Embryonic facial prominence (tissue), 1 donor: ENCODE measurements around the gene KRT37.
"Not testable (repeated sequence)": the region's sequence is repeated elsewhere in the genome, so short reads cannot be mapped to it uniquely, and the experiment has no call there.

Source experiments
- DNase-seq: peaks from one replicate; pipeline ENCODE4 v3.0.0-alpha.2; 2016; ENCODE audit errors: extremely low spot score

The KRT37 gene

DNA sequence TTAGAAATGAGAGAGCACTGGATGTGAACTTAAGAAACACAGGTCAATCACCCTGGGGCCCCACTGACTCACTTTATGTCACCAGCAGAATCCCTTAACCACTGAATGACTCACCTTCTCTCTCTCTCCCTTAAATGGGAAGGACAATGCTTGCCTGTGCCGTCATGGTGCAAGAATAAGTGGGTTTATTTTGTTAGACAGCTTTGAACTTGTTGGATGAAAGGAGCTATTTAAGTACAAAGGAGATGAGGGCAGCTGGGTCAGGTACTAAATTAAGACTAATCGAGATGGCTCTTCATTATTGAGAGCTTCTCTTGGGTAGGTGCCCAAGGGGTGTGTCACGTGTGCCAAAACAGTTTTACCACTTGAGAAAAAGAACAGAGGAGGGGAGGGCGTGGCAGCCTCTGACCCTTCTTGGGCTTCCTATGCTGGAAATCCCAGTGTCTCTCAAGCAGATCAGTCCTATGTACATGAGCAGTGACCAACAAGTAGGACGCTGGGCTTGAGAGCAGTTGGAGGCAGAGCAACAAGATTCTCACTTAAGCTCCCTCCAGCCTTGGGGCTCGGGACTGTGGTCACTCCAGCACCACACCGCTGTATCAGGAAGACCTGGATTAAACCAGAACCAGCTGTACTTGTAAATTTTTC is 20.2 kb downstream of the KRT37 start:
- DNase-seq: no peak

DNA sequence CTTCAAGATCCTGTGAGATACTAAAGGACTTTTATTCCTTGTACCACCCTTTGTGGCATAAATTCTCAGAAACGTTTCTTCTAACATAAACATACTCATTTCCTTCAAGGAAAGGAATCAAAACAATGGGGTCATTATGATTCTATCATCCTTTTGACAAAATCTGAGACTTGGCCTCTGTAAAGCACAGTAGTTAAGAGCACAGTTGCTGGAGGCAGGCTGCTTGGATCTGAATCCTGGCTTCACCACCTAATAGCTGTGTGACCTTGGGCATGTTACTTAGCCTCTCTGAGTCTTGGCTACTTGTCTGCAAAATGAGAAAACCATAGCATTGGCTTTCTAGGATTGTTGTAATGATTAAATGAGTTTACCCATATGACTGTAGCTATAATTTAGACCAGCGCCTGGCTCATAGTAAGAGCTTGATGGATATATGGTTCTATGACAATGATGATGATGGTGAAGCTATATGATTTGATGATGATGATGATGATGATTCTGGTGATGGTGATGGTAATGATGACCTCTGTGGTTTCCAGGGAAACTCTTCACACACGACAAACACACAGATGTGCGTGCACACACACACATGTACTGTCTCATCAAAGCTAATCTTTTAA is 20.9 kb downstream of the KRT37 start:
- DNase-seq: no peak

DNA sequence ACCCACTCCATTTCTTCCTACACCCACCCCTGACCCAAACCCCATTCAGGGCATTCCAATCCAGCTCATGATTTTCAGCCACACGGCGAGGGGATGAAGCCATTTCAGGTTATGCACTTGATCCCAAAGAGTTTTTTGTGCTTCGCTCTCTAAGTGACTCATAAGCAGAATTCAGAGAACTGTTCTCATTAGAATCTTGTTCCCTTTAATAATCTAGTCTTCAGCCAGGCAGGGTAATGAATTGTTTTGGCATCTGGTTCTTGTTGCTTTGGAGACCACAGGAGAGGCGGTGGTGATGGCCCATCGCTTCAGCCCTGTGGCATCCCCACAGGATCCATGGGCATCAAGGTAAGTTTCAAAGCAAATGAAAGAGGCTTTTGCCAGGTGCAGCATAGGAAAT is 22.2 kb downstream of the KRT37 start:
- DNase-seq: no peak

DNA sequence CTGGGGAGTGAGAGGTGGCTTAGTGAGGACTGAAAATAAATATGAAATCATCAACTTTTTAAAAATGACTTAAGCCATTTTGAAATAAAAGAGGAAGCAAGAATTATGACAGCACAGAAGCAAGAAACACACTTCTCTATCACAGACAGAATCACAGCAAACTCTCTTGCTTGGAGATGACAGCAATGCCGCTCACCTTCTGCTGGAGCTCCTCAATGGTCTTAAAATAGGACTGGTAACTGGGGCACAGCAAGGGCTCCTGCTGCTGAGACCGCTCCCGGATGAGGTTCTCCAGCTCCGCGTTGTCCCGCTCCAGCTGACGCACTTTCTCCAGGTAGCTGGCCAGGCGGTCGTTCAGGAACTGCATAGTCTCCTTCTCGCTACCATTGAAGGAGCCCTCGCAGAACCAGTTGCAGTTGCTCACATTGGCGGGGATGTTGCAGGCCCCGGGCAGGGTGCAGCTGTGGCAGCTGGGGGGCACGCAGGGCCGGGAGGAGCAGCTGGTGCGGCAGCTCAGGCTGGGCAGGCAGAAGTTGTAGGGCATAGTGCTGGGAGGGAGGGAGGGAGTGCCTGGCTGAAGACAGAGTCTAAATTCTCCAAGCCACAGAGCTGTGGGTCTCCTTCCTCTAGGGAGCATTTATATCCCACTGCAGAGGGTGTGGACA is 27.3 kb downstream of the KRT37 start, which contains the start of gene KRT31:
Gene KRT31 (minus strand): TSS at position 613 of the 665 bp plus-strand sequence. CDS start 69 bp downstream, at position 544.
- no peak for DNase-seq

DNA sequence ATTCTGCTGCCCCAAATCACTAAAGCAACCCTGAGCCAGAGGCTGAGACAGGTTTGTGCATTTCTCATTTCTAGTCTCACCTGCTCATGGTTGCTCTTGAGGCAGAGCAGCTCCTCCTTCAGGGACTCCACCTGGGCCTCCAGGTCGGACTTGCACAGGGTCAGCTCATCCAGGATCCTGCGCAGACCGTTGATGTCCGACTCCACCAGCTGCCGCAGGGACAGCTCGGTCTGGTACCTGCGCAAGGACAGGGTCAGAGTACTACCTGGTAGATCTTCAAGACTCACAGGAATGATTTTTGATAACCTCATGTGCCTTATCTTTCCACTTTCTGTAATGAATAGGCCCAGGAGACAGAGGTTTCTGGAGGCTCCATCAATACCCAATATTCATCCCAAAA is 28.0 kb downstream of the KRT37 start:
- no peak for DNase-seq

DNA sequence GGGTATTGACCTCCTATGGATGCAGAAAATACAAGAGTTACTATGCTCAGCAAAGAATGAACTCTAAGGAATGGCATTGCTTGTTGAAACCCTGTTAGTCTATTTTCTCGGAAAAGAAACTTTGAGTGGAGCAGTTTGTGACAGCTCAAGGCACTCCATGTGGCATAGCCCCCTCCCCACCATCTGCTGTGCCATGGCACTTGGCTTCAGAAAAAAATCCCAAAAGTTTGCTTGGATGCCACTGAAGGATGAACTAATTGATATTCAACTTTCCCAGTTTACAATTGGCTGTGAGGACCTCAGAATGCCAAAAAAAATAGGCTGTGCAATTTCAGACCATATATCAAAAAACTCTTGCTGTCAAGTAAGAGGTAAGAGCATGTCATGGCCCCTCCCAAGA is 28.8 kb downstream of the KRT37 start:
- no peak for DNase-seq

DNA sequence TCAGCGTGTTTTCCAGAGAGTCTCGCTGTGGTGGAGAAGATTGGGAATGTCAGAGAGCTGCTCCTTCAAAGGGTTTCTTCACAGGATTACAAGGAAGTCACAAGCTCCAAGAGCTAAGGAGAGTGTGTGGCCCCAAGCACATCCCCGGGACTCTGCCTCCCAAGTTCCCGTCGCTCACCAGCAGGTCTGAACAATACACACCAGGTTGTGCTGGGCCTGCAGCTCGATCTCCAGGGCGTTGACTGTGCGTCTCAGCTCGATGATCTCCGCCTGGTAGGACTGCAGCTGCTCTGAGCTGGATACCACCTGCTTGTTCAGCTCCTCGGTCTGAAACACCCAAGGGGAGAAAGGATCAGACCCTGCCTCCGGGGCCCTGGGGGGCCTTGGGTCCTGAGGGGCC is 29.3 kb downstream of the KRT37 start:
- DNase-seq: not testable (repeated sequence)

DNA sequence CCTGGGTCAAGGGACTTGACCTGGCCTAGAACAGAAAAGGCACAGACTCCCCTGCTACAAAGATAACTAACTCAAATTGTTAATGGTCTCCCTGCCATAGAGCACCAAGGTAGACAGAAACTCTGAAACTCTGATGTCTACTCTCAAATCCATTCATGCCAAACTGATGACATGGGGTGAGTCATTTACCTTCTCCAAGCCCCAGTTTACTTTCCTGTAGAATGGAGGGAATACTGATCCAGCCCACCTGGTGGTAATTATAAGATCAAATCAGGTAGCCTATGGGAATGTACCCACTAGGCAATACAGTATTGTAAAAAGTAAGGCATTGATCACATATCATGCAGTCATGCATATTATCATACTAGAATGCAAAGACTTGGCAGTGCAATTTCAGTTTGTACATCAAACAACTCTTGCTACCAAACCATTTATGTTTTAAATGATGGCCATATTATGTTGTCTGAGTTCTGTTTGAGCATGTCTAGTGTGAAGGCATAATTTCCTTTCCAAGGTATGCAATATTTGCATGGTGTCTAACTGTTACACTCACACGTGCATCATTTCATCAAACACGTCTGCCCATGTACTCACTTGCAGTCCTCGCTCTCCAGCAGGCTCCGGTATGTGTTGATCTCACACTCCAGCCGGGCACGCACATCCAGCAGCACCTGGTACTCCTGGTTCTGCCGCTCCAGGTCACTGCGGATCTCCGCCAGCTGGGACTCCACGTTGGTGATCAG is 30.0 kb downstream of the KRT37 start:
- DNase-seq: no peak

DNA sequence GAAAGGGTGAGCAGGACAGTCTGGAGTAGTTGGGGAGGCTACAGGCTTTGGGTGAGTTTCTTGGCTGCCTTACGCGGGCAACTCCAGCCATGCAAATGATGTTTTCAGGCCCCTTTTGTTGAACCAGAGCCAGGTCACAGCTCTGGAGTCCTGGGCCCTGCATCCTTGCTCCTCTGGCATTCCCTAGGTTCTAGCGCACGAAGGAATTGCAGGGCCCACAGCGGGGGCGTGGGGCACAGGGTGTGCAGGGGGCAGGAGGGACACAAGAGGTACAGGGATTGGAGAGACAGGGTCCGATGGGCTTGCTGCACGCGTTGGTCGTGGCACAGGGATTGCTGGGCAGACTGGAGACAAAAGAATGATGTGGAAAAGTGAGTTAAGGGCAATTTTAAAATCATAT is 30.6 kb downstream of the KRT37 start:
- no peak for DNase-seq

DNA sequence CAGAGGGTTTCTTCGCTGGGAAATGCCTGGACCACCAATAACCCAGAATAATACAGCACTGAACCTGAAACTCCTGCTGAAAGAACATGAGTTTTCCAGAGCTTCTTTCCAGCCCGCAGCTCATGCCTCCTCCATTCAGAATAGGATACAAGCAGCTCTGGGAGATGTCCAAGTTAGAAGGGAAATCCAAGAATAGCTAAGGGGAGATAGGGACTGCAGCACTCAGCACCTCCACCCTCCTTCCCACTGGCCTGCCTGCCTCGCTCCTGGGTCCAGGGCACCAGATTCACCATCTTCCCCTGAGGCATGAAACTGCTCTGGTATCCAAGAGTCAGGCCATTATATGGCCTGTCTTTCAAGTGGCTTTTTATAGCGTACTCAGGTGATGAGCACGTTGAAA is 31.1 kb downstream of the KRT37 start:
- no peak for DNase-seq

DNA sequence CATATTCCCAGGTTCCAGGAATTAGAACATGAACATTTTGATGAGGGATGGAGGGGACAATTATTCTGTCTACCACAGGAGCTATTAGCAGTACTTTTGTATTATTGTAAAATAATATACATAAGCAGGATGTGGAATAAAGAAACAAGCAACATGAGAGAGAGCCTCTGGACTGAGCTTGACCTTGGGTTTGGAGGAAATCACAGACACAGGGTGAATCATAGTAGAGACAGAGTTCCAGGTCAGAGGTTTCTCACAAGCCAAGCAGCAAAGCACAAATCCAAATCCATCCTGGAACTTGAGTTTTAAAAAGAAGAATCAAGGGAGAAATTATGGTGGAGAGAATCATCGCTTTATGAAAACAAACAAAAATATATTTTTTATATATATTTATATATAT is 32.1 kb downstream of the KRT37 start:
- DNase-seq: no peak

DNA sequence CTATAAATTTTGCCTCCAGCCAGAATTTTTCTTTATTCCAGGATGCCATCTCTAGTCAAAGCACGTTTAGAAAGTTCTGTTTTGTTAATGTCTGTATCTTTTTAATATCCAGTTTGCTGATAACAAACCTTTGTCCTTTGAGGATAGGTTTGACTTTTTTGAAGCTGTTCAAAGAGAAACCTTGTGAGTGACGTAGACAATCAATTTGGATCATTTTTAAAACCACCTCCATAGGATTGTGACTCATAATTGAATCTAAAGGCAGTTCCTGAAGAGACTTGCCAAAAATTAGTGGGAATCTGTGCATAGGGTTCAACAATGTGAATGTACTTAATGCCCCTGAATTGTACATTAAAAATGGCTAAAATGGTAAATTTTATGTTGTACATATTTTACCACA is 32.9 kb downstream of the KRT37 start:
- DNase-seq: no peak

DNA sequence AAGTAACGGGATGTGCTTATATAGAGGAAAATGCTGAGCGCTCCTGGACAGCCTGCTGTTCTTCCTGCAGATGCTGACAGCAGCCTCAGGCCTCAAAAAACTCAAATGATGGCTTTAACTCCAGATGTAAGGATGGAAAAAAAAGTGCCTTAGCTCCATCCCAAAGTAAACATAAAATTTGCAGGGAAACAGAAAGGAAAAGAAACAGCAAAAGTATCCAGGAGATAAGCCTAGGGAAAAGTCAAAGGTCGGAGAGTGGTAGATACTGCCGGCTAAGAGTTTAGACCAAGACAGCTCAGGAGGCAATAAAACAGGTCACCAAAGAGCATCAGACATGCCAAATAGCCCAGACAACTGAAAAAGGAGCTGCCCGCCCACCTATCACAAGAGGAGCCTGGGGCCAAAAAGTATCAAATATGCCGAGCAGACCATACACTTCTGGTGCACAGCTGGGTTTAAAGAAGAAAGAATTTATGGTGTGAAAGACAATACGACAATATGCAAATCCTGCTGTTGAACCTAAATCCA is 33.9 kb downstream of the KRT37 start:
- DNase-seq: no peak

DNA sequence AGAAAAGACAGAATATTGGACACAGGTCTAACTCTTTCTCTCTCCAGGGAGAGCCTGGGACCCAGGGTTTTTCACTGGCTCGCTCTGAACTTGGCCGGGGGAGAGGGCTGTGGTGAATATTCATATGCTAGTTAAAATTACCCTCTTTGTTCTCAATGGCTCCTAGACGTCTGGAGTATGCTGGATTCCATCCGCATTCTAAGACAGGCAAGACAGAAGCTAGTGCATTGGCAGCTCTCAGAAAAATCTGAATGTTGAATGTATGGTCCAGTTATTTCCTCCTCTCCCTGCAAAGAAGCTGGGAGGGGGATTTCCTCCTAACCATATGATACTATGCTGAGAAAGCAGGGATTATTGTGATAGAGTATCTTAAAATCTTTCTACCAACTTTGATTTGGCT is 36.7 kb downstream of the KRT37 start:
- DNase-seq: no peak

DNA sequence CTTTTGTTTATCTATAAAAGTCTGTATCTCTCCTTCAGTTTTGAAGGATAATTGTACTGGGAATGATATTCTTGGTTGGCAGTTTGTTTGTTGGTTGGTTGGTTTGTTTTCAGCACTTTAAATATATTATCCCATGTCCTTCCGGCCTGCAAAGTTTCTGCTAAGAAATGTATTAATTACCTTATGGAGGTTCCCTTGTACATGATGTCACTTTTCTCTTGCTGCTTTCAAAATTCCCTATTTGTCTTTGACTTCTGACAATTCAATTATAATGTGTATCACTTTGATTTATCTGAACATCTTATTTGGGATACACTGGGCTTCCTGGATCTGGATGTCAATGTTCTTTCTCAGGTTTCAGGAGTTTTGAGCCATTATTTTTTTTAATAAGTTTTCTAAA is 38.2 kb downstream of the KRT37 start:
- no peak for DNase-seq

DNA sequence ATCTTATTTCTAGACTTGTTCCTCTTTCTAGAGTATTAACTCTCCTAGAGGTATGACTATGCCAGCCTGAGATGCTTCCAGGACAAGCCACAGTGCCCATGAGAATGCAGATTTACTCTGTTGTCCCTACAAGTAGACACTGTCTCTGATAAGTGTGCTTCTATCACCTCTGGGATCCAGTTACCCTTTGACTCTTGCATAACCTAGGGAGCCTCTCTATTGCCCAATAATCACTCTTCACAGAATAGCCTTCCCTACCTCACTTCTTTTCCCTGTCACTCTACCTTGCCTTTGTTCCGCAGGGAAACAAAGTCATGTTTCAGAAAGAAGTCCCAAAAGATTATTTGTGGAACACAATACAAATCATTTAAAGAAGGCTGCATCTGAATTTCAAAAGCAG is 40.7 kb downstream of the KRT37 start:
- no peak for DNase-seq

DNA sequence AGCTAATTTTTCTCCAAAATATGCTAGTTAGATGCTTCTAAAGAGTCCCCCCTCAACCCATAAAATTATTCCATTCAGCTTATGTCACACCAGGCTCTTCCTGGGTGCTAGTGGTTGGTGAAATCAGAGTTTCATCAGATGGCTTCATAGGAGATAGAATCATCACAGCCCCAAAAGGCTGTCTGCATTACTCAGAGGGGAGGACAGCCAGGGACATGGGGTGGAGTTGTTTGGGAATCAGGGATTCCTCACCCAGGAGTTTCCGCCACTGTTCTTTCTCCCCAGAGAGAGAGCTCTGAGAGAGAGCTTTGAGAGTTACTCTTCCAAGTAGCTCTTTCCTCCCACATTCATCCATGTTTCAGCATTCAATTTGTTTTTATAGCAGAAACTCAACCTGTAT is 42.0 kb downstream of the KRT37 start:
- no peak for DNase-seq

DNA sequence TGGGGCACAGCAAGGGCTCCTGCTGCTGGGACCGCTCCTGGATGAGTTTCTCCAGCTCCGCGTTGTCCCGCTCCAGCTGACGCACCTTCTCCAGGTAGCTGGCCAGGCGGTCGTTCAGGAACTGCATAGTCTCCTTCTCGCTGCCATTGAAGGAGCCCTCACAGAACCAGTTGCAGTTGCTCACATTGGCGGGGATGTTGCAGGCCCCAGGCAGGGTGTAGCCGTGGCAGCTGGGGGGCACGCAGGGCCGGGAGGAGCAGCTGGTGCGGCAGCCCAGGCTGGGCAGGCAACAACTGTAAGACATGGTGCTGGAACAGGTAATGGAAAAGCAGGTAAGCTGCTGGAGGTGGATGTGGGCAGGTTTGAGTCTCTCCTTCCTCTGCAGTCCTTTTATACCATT is 42.4 kb downstream of the KRT37 start, which contains the start of gene KRT34:
Gene KRT34 (minus strand): TSS at position 364 of the 400 bp plus-strand sequence. CDS start 60 bp downstream, at position 304.
- not testable (repeated sequence) for DNase-seq

DNA sequence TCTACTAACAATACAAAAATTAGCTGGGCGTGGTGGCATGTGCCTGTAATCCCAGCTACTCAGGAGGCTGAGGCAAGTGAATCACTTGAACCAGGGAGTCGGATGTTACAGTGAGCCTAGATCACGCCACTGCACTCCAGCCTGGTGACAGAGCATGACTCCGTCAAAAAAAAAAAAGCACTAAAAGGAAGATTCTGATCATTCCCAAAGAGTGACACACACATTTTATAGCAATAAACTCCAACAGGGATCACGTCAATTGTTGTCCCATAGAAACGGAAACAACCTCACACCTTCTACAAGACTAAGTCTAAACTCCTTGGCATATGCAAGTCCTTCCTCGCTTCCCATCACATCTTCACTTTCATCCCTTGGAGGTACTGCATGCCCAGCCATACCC is 44.3 kb downstream of the KRT37 start:
- not testable (repeated sequence) for DNase-seq

DNA sequence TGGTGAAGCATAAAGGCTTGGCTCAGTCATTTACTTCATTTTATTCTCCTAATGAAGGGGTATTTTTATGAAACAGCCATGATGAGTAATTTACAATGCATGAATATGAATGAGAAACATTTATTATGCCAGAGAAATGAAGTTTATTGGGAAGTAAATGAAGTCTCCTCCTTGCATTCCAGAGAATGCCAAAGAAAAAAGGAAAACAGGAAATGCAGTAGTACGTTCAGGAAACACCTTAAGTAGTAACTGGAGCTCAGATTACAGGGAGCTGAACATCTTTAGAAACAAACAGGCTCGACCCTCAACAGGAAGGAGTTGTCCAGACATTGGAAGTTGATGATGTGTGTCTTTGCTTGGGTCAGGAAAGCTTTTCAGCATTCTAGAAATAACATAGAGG is 46.8 kb downstream of the KRT37 start:
- no peak for DNase-seq
